A549 (cell line): ENCODE results near the gene HPF1.

Experiments used
- BHLHE40 ChIP-seq: IDR thresholded peaks from 2 replicates; pipeline ENCODE4 v1.6.1; 2012; ENCODE audit warnings: low read depth, low read length, inconsistent platforms
- CEBPB ChIP-seq, 2 experiments: fragments of >200 bp in 1 of 2; sonication (Bioruptor Twin) in 1 of 2; formaldehyde crosslinking in 1 of 2; IDR thresholded peaks; 2 replicates each; pipeline ENCODE4 v1.6.1; 2012 to 2016
- CTCF ChIP-seq: fragments of >200 bp; sonication (Bioruptor Twin); formaldehyde crosslinking; IDR thresholded peaks from 3 replicates; pipeline ENCODE4 v1.5.1; 2016
- ESRRA ChIP-seq: fragments of 150-350 bp; IDR thresholded peaks from 2 replicates; pipeline ENCODE4 v1.6.1; 2014; ENCODE audit warnings: mild to moderate bottlenecking, low read length, borderline replicate concordance
- HOXB13 ChIP-seq: fragments of 250-450 bp; sonication (Bioruptor Pico); IDR thresholded peaks from 2 replicates; pipeline ENCODE4 v1.5.0; 2020; ENCODE audit warnings: low read depth, mild to moderate bottlenecking, moderate library complexity
- MAFK ChIP-seq: fragments of 450-650 bp; IDR thresholded peaks from 2 replicates; pipeline ENCODE4 v1.6.1; 2014; ENCODE audit not compliant: partially characterized antibody
- MAX ChIP-seq: IDR thresholded peaks from 2 replicates; pipeline ENCODE4 v1.6.1; 2012
- PHF8 ChIP-seq: fragments of 200-600 bp; sonication (generic); IDR thresholded peaks from 2 replicates; pipeline ENCODE4 v1.6.1; 2016; ENCODE audit warnings: low read depth, mild to moderate bottlenecking, antibody characterized with exemption, moderate library complexity, borderline replicate concordance
- POLR2A ChIP-seq: IDR thresholded peaks from 2 replicates; pipeline ENCODE4 v1.6.1; 2012; ENCODE audit warnings: mild to moderate bottlenecking, low read length
- RAD21 ChIP-seq, 2 experiments: fragments of >200 bp in 1 of 2; sonication (Bioruptor Twin) in 1 of 2; formaldehyde crosslinking in 1 of 2; IDR thresholded peaks in 1 of 2; conservative IDR thresholded peaks in 1 of 2; 2 replicates in 1 of 2; 3 replicates in 1 of 2; pipeline ENCODE4 v1.6.1; 2012 to 2018; ENCODE audit warnings: inconsistent platforms in 1 of 2
- RCOR1 ChIP-seq: fragments of 150-350 bp; IDR thresholded peaks from 2 replicates; pipeline ENCODE4 v1.6.1; 2014; ENCODE audit warnings: antibody characterized with exemption, low read length, low read depth

GRCh38 chr4:169741569-169741968 is 16.2 kb downstream of the HPF1 start:
- TF ChIP-seq CTCF, result no peak
- no peak for TF ChIP-seq POLR2A
- no peak for TF ChIP-seq RCOR1
- TF ChIP-seq ESRRA, result no peak
- no peak for TF ChIP-seq RAD21 (conservative IDR thresholded peaks at IDR 0.05 in 1 of 2, IDR thresholded peaks at IDR 0.05 in 1 of 2)
- no peak for TF ChIP-seq MAX
- no peak for TF ChIP-seq HOXB13
- no peak for TF ChIP-seq MAFK
- TF ChIP-seq PHF8, result no peak
- TF ChIP-seq BHLHE40, result no peak
- TF ChIP-seq CEBPB (IDR thresholded peaks at IDR 0.05), result peak; percentile 75 to 83; a peak in 3 of 4 replicates
